Rectal smooth muscle tissue (tissue), 1 donor: ENCODE data around the gene COX10.
"Not testable (repeated sequence)": the region's sequence is repeated elsewhere in the genome, so short reads cannot be mapped to it uniquely, and the experiment has no call there.

ENCODE experiments used
- H3K27ac ChIP-seq: one replicate; pipeline ENCODE4 v1.7.0; 2013; ENCODE audit warnings: low read depth, low read length, inconsistent platforms
- H3K27me3 ChIP-seq: one replicate; pipeline ENCODE4 v1.7.0; 2013; ENCODE audit warnings: low read length; ENCODE audit not compliant: control insufficient read depth, insufficient read depth
- H3K36me3 ChIP-seq: one replicate; pipeline ENCODE4 v1.7.0; 2013; ENCODE audit warnings: low read length; ENCODE audit not compliant: control insufficient read depth, insufficient read depth
- H3K4me1 ChIP-seq: one replicate; pipeline ENCODE4 v1.7.0; 2013; ENCODE audit warnings: low read length; ENCODE audit not compliant: control insufficient read depth, insufficient read depth
- H3K4me3 ChIP-seq: one replicate; pipeline ENCODE4 v1.7.0; 2013; ENCODE audit warnings: low read length
- H3K9ac ChIP-seq: one replicate; pipeline ENCODE4 v1.7.0; 2013; ENCODE audit warnings: low read length

Gene COX10

GRCh38 chr17:14138649-14139048, 69.3 kb downstream of the COX10 start:
- Histone ChIP-seq H3K4me1 (no peaks in the 10 kb centered on the region), H3K27ac (no peak overlapping the region), H3K27me3 (no peaks in the 10 kb centered on the region), H3K9ac (no peak overlapping the region), H3K4me3 (no peak overlapping the region), H3K36me3 (no peaks in the 10 kb centered on the region)

- Histone ChIP-seq H3K27ac (no peak overlapping the region), H3K4me1 (no peaks in the 10 kb centered on the region), H3K4me3 (no peak overlapping the region), H3K9ac (no peak overlapping the region), H3K36me3 (no peaks in the 10 kb centered on the region), H3K27me3 (no peaks in the 10 kb centered on the region)
Measured at GRCh38 chr17:14143688-14144087, 74.4 kb downstream of the COX10 start.

DNA sequence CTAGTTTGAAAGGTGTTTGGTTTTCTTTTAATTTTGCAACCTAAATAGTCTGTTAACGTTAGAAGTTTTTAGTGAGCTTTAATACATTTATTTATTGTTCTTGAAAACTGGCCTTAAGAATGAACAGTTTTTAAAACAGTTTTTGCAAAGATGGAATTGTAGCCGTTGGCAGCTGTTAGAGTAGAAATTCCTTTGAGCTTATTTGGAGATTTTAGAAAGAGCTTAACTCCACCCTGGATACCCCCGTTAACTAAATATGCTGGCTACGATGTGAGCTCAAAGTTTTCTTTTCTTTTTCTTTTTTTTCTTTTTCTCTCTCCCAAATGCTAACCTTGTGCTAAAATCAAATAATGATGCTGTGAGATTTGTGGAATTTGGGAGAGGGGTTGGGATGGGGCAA, 75.2 kb downstream of the COX10 start:
- H3K9ac ChIP-seq, result no peak overlapping the region
- H3K27ac ChIP-seq, result no peak overlapping the region
- no peak overlapping the region for H3K4me3 ChIP-seq
- H3K27me3 ChIP-seq, result no peaks in the 10 kb centered on the region
- H3K4me1 ChIP-seq, result no peaks in the 10 kb centered on the region
- no peaks in the 10 kb centered on the region for H3K36me3 ChIP-seq

- Histone ChIP-seq H3K36me3 (no peaks in the 10 kb centered on the region), H3K27ac (no peak overlapping the region), H3K4me1 (no peaks in the 10 kb centered on the region), H3K27me3 (no peaks in the 10 kb centered on the region), H3K4me3 (no peak overlapping the region), H3K9ac (no peak overlapping the region)
Measured at GRCh38 chr17:14149751-14150150, 80.4 kb downstream of the COX10 start.

- no peaks in the 10 kb centered on the region for H3K36me3 ChIP-seq
- no peak overlapping the region for H3K4me3 ChIP-seq
- H3K27me3 ChIP-seq, result no peaks in the 10 kb centered on the region
- H3K27ac ChIP-seq, result no peak overlapping the region
- no peaks in the 10 kb centered on the region for H3K4me1 ChIP-seq
- no peak overlapping the region for H3K9ac ChIP-seq
Measured at GRCh38 chr17:14150619-14151018, 81.3 kb downstream of the COX10 start.

- Histone ChIP-seq H3K9ac (no peak overlapping the region), H3K36me3 (no peaks in the 10 kb centered on the region), H3K27ac (no peak overlapping the region), H3K4me1 (no peaks in the 10 kb centered on the region), H3K4me3 (no peak overlapping the region), H3K27me3 (no peaks in the 10 kb centered on the region)
Measured at GRCh38 chr17:14152721-14153120, 83.4 kb downstream of the COX10 start.

GRCh38 chr17:14153374-14153773, 84.1 kb downstream of the COX10 start:
- no peaks in the 10 kb centered on the region for H3K36me3 ChIP-seq
- no peak overlapping the region for H3K4me3 ChIP-seq
- no peaks in the 10 kb centered on the region for H3K27me3 ChIP-seq
- no peak overlapping the region for H3K27ac ChIP-seq
- H3K4me1 ChIP-seq, result no peaks in the 10 kb centered on the region
- no peak overlapping the region for H3K9ac ChIP-seq

DNA sequence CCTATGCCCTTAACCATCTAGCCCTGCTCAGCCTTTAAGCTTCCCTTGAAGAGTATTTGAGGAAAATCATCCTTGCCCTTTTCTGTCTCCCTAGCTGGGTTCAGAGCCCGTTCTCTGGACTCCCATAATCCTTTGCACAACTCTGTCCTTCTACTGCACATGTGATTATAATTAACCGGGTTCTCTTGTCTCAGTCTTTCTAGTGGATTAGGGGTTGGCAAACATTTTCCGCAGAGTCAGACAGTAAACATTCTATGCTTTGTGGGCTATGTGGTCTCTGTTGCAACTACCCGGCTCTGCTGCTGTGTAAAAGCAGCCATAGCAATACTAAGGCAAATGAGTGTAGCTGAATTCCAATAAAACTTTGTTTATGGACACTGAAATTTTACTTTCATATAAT, 87.4 kb downstream of the COX10 start:
- no peaks in the 10 kb centered on the region for H3K4me1 ChIP-seq
- H3K36me3 ChIP-seq, result no peaks in the 10 kb centered on the region
- H3K9ac ChIP-seq, result no peak overlapping the region
- no peaks in the 10 kb centered on the region for H3K27me3 ChIP-seq
- H3K27ac ChIP-seq, result no peak overlapping the region
- no peak overlapping the region for H3K4me3 ChIP-seq

DNA sequence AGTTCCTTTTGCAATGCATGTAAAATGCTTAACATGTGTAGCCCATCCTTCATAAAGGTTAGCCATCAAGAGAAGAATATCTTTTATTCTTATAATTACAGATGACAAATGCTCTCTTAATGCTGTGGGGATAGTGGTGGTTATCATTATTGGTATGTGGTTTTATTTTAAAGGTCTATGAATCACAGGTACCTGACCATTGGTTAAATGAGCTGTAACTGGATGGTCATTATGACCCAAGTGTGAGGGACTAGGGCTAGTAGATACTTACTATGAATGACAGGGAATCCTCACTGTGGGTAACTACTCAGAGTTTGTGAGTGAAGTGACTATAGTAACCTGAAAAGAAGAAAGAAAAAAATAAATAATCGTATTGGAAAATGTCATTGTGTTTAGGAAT, 88.5 kb downstream of the COX10 start:
- Histone ChIP-seq H3K4me1 (no peaks in the 10 kb centered on the region), H3K27me3 (no peaks in the 10 kb centered on the region), H3K27ac (no peak overlapping the region), H3K9ac (no peak overlapping the region), H3K4me3 (no peak overlapping the region), H3K36me3 (no peaks in the 10 kb centered on the region)

DNA sequence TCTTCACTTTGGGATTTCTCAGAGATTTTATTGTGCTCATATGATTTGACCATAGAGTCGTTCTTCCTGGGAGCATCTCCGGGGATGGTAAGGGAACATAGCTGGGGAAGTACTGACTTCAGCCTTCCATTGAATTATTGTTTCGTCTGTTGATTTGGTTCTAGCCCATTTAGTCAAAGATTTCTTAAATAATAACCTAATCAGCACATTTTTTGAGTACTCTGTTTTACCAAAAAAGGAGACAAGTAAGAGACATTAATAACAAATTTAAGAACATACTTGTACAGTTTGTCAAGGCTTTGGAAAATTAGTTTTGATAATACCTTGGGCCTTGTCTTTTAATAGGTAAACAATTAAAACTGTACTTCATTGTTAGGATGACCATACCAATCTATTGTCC, 89.4 kb downstream of the COX10 start:
- Histone ChIP-seq H3K4me3 (no peak overlapping the region), H3K27me3 (no peaks in the 10 kb centered on the region), H3K4me1 (no peaks in the 10 kb centered on the region), H3K27ac (no peak overlapping the region), H3K9ac (no peak overlapping the region), H3K36me3 (no peaks in the 10 kb centered on the region)

GRCh38 chr17:14161419-14161818, 92.1 kb downstream of the COX10 start:
- no peaks in the 10 kb centered on the region for H3K27me3 ChIP-seq
- no peaks in the 10 kb centered on the region for H3K36me3 ChIP-seq
- no peaks in the 10 kb centered on the region for H3K4me1 ChIP-seq
- no peak overlapping the region for H3K9ac ChIP-seq
- H3K27ac ChIP-seq, result no peak overlapping the region
- no peak overlapping the region for H3K4me3 ChIP-seq

DNA sequence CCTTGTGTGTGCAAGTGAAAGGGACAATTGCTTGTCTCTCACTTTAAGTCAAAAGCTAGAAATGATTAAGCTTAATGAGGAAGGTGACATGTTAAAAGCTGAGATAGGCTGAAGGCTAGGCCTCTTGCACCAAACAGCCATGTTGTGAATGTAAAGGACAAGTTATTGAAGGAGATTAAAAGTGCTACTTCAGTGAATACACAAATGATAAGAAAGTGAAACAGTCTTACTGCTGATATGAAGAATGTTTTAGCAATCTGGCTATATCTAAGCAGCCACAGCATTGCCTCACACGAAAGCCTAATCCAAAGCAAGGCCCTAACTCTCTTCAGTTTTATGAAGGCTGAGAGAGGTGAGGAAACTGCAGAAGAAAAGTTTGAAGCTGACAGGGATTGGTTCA, 96.3 kb downstream of the COX10 start:
- Histone ChIP-seq H3K27me3 (no peaks in the 10 kb centered on the region), H3K4me1 (no peaks in the 10 kb centered on the region), H3K4me3 (no peak overlapping the region), H3K27ac (no peak overlapping the region), H3K9ac (no peak overlapping the region), H3K36me3 (no peaks in the 10 kb centered on the region)

DNA sequence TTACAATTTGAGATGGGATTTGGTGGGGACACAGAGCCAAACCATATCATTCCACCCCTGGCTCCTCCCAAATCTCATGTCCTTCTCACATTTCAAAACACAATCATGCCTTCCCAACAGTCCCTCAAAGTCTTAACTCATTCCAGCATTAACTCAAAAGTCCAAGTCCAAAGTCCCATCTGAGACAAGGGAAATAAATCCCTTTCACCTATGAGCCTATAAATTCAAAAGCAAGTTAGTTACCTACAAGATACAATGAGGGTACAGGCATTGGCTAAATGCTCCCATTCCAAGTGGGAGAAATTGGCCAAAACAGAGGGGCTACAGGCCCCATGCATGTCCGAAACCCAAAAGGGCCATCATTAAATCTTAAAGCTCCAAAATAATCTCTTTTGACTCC, 98.5 kb downstream of the COX10 start:
- not testable (repeated sequence) for H3K36me3 ChIP-seq, H3K27me3 ChIP-seq, H3K9ac ChIP-seq, H3K4me3 ChIP-seq, H3K27ac ChIP-seq, H3K4me1 ChIP-seq

DNA sequence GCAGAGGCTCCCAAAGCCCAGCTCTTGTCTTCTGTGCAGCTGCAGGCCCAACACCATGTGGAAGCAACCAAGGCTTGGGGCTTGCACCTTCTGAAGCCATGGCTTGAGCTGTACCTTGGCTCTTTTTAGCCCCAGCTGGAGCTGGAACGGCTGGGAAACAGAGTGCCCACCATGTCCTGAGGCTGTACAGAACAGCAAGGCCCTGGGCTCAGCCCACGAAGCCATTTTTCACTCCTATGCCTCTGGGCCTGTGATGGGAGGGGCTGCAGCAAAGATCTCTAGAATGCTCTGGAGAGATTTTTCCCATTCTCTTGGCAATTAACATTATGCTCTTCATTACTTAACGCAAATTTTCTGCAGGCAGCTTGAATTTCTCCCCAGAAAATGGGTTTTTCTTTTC, 99.3 kb downstream of the COX10 start:
- no peaks in the 10 kb centered on the region for H3K27me3 ChIP-seq
- no peaks in the 10 kb centered on the region for H3K36me3 ChIP-seq
- no peaks in the 10 kb centered on the region for H3K4me1 ChIP-seq
- H3K4me3 ChIP-seq, result no peak overlapping the region
- no peak overlapping the region for H3K9ac ChIP-seq
- H3K27ac ChIP-seq, result no peak overlapping the region
